CD4-positive, CD25-positive, alpha-beta regulatory T cell (primary cell): ENCODE results near the gene DUSP8. TPM values are rescaled to one million over a fixed set of nuclear protein-coding genes. Genes with fewer than 3 reads are reported as not detected.

Experiments
- ATAC-seq, 2 donors: fragments of 150-1000 bp; cut with Tn5 transposase; one replicate each; pipeline ENCODE4 v1.10.0; 2021; ENCODE audit warnings: low read depth in 2 of 2, moderate number of reproducible peaks in 2 of 2, moderate library complexity in 1 of 2
- DNase-seq, 3 donors: peaks; one replicate each; pipeline versions ENCODE4 v3.0.0 to v3.0.0-alpha.2; 2012 to 2022; ENCODE audit warnings: mixed read lengths in 1 of 3
- H3K27ac ChIP-seq: one replicate; pipeline ENCODE4 v1.7.0; 2013; ENCODE audit warnings: mild to moderate bottlenecking, low read length; ENCODE audit not compliant: insufficient read depth, poor library complexity, severe bottlenecking
- H3K27me3 ChIP-seq: one replicate; pipeline ENCODE4 v1.7.0; 2013; ENCODE audit warnings: low read length; ENCODE audit not compliant: control insufficient read depth, insufficient read depth
- H3K36me3 ChIP-seq: one replicate; pipeline ENCODE4 v1.7.0; 2013; ENCODE audit warnings: mild to moderate bottlenecking, low read length, moderate library complexity; ENCODE audit not compliant: control insufficient read depth, insufficient read depth
- H3K4me1 ChIP-seq: 2 replicates; pipeline ENCODE4 v1.7.0; 2013; ENCODE audit warnings: mild to moderate bottlenecking, low read length; ENCODE audit not compliant: insufficient read depth, control insufficient read depth, poor library complexity, severe bottlenecking
- H3K4me3 ChIP-seq: one replicate; pipeline ENCODE4 v1.7.0; 2013; ENCODE audit warnings: low read depth, mild to moderate bottlenecking, low read length, moderate library complexity
- H3K9me3 ChIP-seq, 2 experiments: 1 replicate in 1 of 2; 2 replicates in 1 of 2; pipeline ENCODE4 v1.7.0; 2013; ENCODE audit warnings: low read length in 2 of 2, mild to moderate bottlenecking in 1 of 2, moderate library complexity in 1 of 2; ENCODE audit not compliant: control insufficient read depth in 2 of 2
- H3K27ac Mint-ChIP-seq, 3 donors: one replicate each; pipeline ENCODE4 v1.8.0; 2020 to 2022; ENCODE audit warnings: mild to moderate bottlenecking in 3 of 3, mixed read lengths in 3 of 3, moderate library complexity in 2 of 3
- H3K27me3 Mint-ChIP-seq: one replicate; pipeline ENCODE4 v1.8.0; 2022; ENCODE audit warnings: mild to moderate bottlenecking, mixed read lengths
- H3K36me3 Mint-ChIP-seq: one replicate; pipeline ENCODE4 v1.8.0; 2020; ENCODE audit warnings: mixed read lengths
- H3K4me1 Mint-ChIP-seq, 4 donors: one replicate each; pipeline ENCODE4 v1.8.0; 2020 to 2022; ENCODE audit warnings: mixed read lengths in 4 of 4, mild to moderate bottlenecking in 1 of 4
- H3K4me3 Mint-ChIP-seq, 4 donors: one replicate each; pipeline ENCODE4 v1.8.0; 2020 to 2022; ENCODE audit warnings: mild to moderate bottlenecking in 4 of 4, mixed read lengths in 4 of 4, moderate library complexity in 3 of 4
- H3K9me3 Mint-ChIP-seq, 7 donors: one replicate each; pipeline ENCODE4 v1.8.0; 2020 to 2022; ENCODE audit warnings: mixed read lengths in 7 of 7, mild to moderate bottlenecking in 3 of 7, moderate library complexity in 2 of 7
- polyA plus RNA-seq, 4 donors: library from polyadenylated mRNA; unstranded; fragments of 300-500 nt; fragmentation: Illumina TruSeq; gene quantifications; one replicate each; pipeline ENCODE4 v1.2.3, GENCODE V29; 2021
- total RNA-seq: library from RNA; stranded (reverse); gene quantifications from one replicate; pipeline ENCODE4 v1.2.3, GENCODE V29; 2022

The DUSP8 gene
- total and polyA plus RNA-seq, 5 donors from 2014 or later, result 0.05 to 71.7 (median 0.08) TPM

DNA sequence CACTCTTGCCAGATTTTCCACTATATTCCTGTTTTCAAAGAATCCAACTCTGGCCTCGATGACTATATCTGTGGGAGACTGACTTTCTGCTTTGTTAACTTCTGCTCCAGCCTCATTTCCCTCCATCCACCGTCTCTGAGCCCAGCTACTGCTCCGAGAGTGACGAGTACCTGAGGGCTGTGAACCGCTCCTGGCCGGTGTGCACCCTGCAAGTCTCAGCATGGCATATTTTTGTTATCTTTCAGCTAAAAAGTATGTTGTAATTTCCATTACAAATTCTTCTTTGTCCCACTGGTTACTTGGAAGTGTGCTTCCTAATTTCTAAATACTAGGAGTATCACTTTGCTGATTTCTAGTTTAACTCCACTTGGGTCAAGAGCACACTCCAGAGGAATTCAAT, 49.0 kb downstream of the DUSP8 start:
- H3K27me3 ChIP-seq, result no peaks in the 10 kb centered on the region
- Mint-ChIP-seq H3K27me3 (no peaks in the 10 kb centered on the region), H3K36me3 (peaks cover 4% of the 10 kb centered on the region), H3K27ac (peak overlapping the region in 2 of 3 donors; percentile 73 to 79), H3K9me3 (no peaks in the 10 kb centered on the region), H3K4me1 (peaks cover 0 to 78% (median 25%) of the 10 kb centered on the region in 4 donors), H3K4me3 (peak overlapping the region in 1 of 4 donors; percentile 28)
- H3K36me3 ChIP-seq, result peaks cover 5% of the 10 kb centered on the region
- DNase-seq (no peak), ATAC-seq (no peak)
- no peak overlapping the region for H3K27ac ChIP-seq
- peaks cover 15% of the 10 kb centered on the region for H3K4me1 ChIP-seq
- no peak overlapping the region for H3K4me3 ChIP-seq
- no peaks in the 10 kb centered on the region for H3K9me3 ChIP-seq

- H3K27ac ChIP-seq, result no peak overlapping the region
- H3K36me3 Mint-ChIP-seq, result peaks cover 4% of the 10 kb centered on the region
- H3K27me3 Mint-ChIP-seq, result no peaks in the 10 kb centered on the region
- H3K27me3 ChIP-seq, result no peaks in the 10 kb centered on the region
- H3K9me3 Mint-ChIP-seq, result no peaks in the 10 kb centered on the region
- H3K4me3 ChIP-seq, result no peak overlapping the region
- H3K4me1 Mint-ChIP-seq, result peaks cover 0 to 83% (median 30%) of the 10 kb centered on the region in 4 donors
- peaks cover 5% of the 10 kb centered on the region for H3K36me3 ChIP-seq
- ATAC-seq (no peak), DNase-seq (no peak)
- H3K4me3 Mint-ChIP-seq, result no peak overlapping the region
- H3K27ac Mint-ChIP-seq, result no peak overlapping the region
- peaks cover 23% of the 10 kb centered on the region for H3K4me1 ChIP-seq
- H3K9me3 ChIP-seq, result no peaks in the 10 kb centered on the region
These were observed 50.0 kb downstream of the DUSP8 start for GRCh38 chr11:1522081-1522424.

DNA sequence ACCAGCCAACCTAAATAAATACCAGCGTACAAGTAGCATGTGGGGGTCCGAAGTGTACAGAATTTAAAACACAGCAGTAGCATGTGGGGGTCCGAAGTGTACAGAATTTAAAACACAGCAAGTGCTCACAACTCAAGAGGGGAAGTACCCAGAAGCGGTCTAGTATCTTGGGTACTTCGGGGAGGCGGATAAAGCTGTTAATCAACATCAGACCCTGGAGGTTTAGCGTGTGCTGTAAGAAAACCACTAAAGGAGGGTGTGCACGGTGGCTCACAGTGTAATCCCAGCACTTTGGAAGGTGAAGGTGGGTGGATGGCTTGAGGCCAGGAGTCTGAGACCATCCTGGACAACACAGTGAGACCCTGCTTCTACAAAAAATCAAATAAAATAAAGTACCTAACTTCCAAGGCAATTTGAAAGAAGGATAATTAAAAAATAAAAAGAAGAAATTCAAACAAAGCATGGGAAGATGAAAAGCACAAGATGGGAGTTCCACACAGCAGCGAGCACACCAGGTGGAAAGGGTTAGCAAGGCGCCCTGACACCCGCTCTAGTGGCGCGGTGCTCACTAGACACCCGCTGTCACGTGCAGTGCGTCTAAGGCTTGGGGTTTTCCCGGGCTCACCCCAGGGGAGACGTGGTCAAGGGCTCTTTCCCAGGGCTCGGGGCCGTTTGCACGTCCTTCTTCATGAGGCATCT, 50.5 kb downstream of the DUSP8 start:
- Histone ChIP-seq H3K4me3 (no peak overlapping the region), H3K9me3 (no peaks in the 10 kb centered on the region), H3K27me3 (no peaks in the 10 kb centered on the region), H3K36me3 (peaks cover 5% of the 10 kb centered on the region), H3K27ac (no peak overlapping the region), H3K4me1 (peaks cover 25% of the 10 kb centered on the region)
- Mint-ChIP-seq H3K4me3 (peak overlapping the region in 1 of 4 donors; percentile 78), H3K36me3 (peaks cover 4% of the 10 kb centered on the region), H3K9me3 (no peaks in the 10 kb centered on the region), H3K4me1 (peaks cover 0 to 84% (median 34%) of the 10 kb centered on the region in 4 donors), H3K27me3 (no peaks in the 10 kb centered on the region), H3K27ac (peak overlapping the region in 1 of 3 donors; percentile 78)
- no peak for DNase-seq
- ATAC-seq, result peak in 1 of 2 donors; percentile 41

GRCh38 chr11:1520663-1521267, 51.3 kb downstream of the DUSP8 start:
- peak overlapping the region in 2 of 4 donors; percentile 16 to 78 for H3K4me3 Mint-ChIP-seq
- no peaks in the 10 kb centered on the region for H3K27me3 Mint-ChIP-seq
- peaks cover 5% of the 10 kb centered on the region for H3K36me3 ChIP-seq
- H3K9me3 ChIP-seq, result no peaks in the 10 kb centered on the region
- no peak for DNase-seq
- H3K27me3 ChIP-seq, result no peaks in the 10 kb centered on the region
- H3K36me3 Mint-ChIP-seq, result peaks cover 4% of the 10 kb centered on the region
- peaks cover 0 to 87% (median 39%) of the 10 kb centered on the region in 4 donors for H3K4me1 Mint-ChIP-seq
- no peak overlapping the region for H3K27ac ChIP-seq
- H3K27ac Mint-ChIP-seq, result peak overlapping the region in 1 of 3 donors; percentile 78
- H3K4me3 ChIP-seq, result no peak overlapping the region
- no peaks in the 10 kb centered on the region for H3K9me3 Mint-ChIP-seq
- H3K4me1 ChIP-seq, result peaks cover 32% of the 10 kb centered on the region
- no peak for ATAC-seq

GRCh38 chr11:1520209-1520662, 51.8 kb downstream of the DUSP8 start:
- peaks cover 38% of the 10 kb centered on the region for H3K4me1 ChIP-seq

GRCh38 chr11:1519028-1520010, 52.8 kb downstream of the DUSP8 start:
- ATAC-seq (no peak), DNase-seq (no peak)
- peaks cover 39% of the 10 kb centered on the region for H3K4me1 ChIP-seq
- peaks cover 4% of the 10 kb centered on the region for H3K36me3 Mint-ChIP-seq
- no peak overlapping the region for H3K4me3 ChIP-seq
- peak overlapping the region in 1 of 4 donors; percentile 33 for H3K4me3 Mint-ChIP-seq
- H3K27me3 Mint-ChIP-seq, result no peaks in the 10 kb centered on the region
- no peaks in the 10 kb centered on the region for H3K9me3 Mint-ChIP-seq
- no peaks in the 10 kb centered on the region for H3K27me3 ChIP-seq
- H3K4me1 Mint-ChIP-seq, result peaks cover 0 to 90% (median 41%) of the 10 kb centered on the region in 4 donors
- H3K27ac Mint-ChIP-seq, result peak overlapping the region in 2 of 3 donors; percentile 20 to 28
- no peak overlapping the region for H3K27ac ChIP-seq
- peaks cover 5% of the 10 kb centered on the region for H3K36me3 ChIP-seq
- no peaks in the 10 kb centered on the region for H3K9me3 ChIP-seq

More at GRCh38 chr11:1520209-1520662, 51.8 kb downstream of the DUSP8 start:
- Histone ChIP-seq H3K4me3 (no peak overlapping the region), H3K36me3 (peaks cover 5% of the 10 kb centered on the region), H3K27me3 (no peaks in the 10 kb centered on the region), H3K27ac (no peak overlapping the region), H3K9me3 (no peaks in the 10 kb centered on the region)
- peaks cover 0 to 88% (median 39%) of the 10 kb centered on the region in 4 donors for H3K4me1 Mint-ChIP-seq
- peaks cover 4% of the 10 kb centered on the region for H3K36me3 Mint-ChIP-seq
- no peaks in the 10 kb centered on the region for H3K9me3 Mint-ChIP-seq
- H3K4me3 Mint-ChIP-seq, result no peak overlapping the region
- DNase-seq, result no peak
- no peak overlapping the region for H3K27ac Mint-ChIP-seq
- H3K27me3 Mint-ChIP-seq, result no peaks in the 10 kb centered on the region
- no peak for ATAC-seq

DNA sequence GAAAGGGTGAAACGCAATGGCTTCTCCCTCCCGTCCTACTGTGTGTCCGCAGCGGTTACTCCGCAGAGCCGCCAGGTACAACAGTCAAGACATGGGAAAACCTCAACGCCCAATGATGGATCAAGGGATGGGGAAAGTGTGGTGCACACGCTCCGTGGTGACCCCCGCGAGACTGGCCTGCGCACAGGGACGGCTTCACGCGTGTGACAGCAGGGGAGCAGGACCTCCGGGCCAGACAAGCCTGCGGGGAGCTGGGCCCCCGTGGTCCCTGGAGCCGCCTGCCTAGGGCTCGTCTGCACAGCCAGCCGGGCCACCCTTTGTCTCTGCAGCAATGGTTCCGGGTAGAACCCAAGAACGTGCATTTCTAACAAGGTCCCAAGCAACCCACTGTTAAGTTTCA, 53.8 kb downstream of the DUSP8 start:
- Histone ChIP-seq H3K9me3 (no peaks in the 10 kb centered on the region), H3K27ac (no peak overlapping the region), H3K4me3 (no peak overlapping the region), H3K4me1 (peaks cover 38% of the 10 kb centered on the region), H3K36me3 (peaks cover 14% of the 10 kb centered on the region), H3K27me3 (no peaks in the 10 kb centered on the region)
- ATAC-seq, result no peak
- no peaks in the 10 kb centered on the region for H3K27me3 Mint-ChIP-seq
- DNase-seq, result no peak
- no peaks in the 10 kb centered on the region for H3K9me3 Mint-ChIP-seq
- peak overlapping the region in 1 of 3 donors; percentile 28 for H3K27ac Mint-ChIP-seq
- H3K36me3 Mint-ChIP-seq, result peaks cover 8% of the 10 kb centered on the region
- peaks cover 0 to 90% (median 41%) of the 10 kb centered on the region in 4 donors for H3K4me1 Mint-ChIP-seq
- H3K4me3 Mint-ChIP-seq, result no peak overlapping the region
